Smooth muscle cell (in vitro differentiated cells): Measurements from ENCODE around the gene LSG1. TPM values are rescaled to one million over a fixed set of nuclear protein-coding genes. Genes with fewer than 3 reads are reported as not detected.
A peak's percentile ranks its signal among the peaks of the same experiment; 100 is the strongest.

Experiments
- DNase-seq: peaks from one replicate; lab custom pipeline; 2025; ENCODE audit not compliant: unreplicated experiment; lab: John Stamatoyannopoulos, UW
- H2AFZ ChIP-seq: fragments of 200-600 bp; sonication (generic); 2 replicates; pipeline ENCODE4 v1.6.0; 2016; ENCODE audit warnings: antibody characterized with exemption, low read depth, mild to moderate bottlenecking
- H3F3A ChIP-seq: fragments of 200-600 bp; sonication (generic); 2 replicates; pipeline ENCODE4 v1.6.0; 2017; ENCODE audit warnings: antibody characterized with exemption, low read depth
- H3K27ac ChIP-seq: fragments of 200-600 bp; sonication (generic); 2 replicates; pipeline ENCODE4 v1.5.1; 2016; ENCODE audit warnings: low read depth, mild to moderate bottlenecking
- H3K27me3 ChIP-seq: fragments of 200-600 bp; sonication (generic); 2 replicates; pipeline ENCODE4 v1.6.1; 2016; ENCODE audit warnings: low read depth, mild to moderate bottlenecking
- H3K36me3 ChIP-seq: fragments of 200-600 bp; sonication (generic); 2 replicates; pipeline ENCODE4 v1.5.1; 2016; ENCODE audit warnings: low read depth
- H3K4me1 ChIP-seq: fragments of 200-600 bp; sonication (generic); 2 replicates; pipeline ENCODE4 v1.5.1; 2016; ENCODE audit warnings: low read depth
- H3K4me2 ChIP-seq: fragments of 200-600 bp; sonication (generic); 2 replicates; pipeline ENCODE4 v1.6.0; 2016; ENCODE audit warnings: mild to moderate bottlenecking
- H3K4me3 ChIP-seq: fragments of 200-600 bp; sonication (generic); 2 replicates; pipeline ENCODE4 v1.5.1; 2016; ENCODE audit warnings: mild to moderate bottlenecking
- H3K79me2 ChIP-seq: fragments of 200-600 bp; sonication (generic); 2 replicates; pipeline ENCODE4 v1.6.0; 2016; ENCODE audit warnings: low read depth, mild to moderate bottlenecking
- H3K9ac ChIP-seq: fragments of 200-600 bp; sonication (generic); 2 replicates; pipeline ENCODE4 v1.6.0; 2016; ENCODE audit warnings: low read depth
- H3K9me3 ChIP-seq: fragments of 200-600 bp; sonication (generic); replicated peaks from 2 replicates; pipeline ENCODE4 v1.5.1; 2016; ENCODE audit warnings: low read depth
- H4K20me1 ChIP-seq: fragments of 200-600 bp; sonication (generic); 2 replicates; pipeline ENCODE4 v1.6.0; 2016; ENCODE audit warnings: low read depth
- WGBS: methylation state at CpG from one replicate; pipeline ENCODE4 v1.1.7; 2016; ENCODE audit warnings: low lambda C conversion rate; 5-methylcytosine and 5-hydroxymethylcytosine counted together
- polyA plus RNA-seq: library from polyadenylated mRNA; unstranded; fragments of >200 nt; fragmentation: Nextera tagmentation; extraction: Ambion mirVana; gene quantifications from 2 replicates; pipeline ENCODE4 v1.2.1, GENCODE V29; 2016
- total RNA-seq: library from RNA; depleted of rRNA; stranded (reverse); fragments of >200 nt; gene quantifications from 2 replicates; pipeline ENCODE4 v1.2.3, GENCODE V29; 2014
- TF ChIP-seq, protein P1 (sequence below): fragments of 200-600 bp; sonication (generic); IDR thresholded peaks from 2 replicates; pipeline ENCODE4 v1.5.1; 2017; ENCODE audit warnings: borderline replicate concordance, mild to moderate bottlenecking, antibody characterized with exemption; ENCODE audit not compliant: insufficient read depth, poor library complexity, severe bottlenecking

Gene LSG1
- total and polyA plus RNA-seq, 2 experiments from 2014 or later = 14.0 to 29.1 TPM

GRCh38 chr3:194685065-194685717, 13.2 kb upstream of the LSG1 start:
- TF ChIP-seq, protein P1, sequence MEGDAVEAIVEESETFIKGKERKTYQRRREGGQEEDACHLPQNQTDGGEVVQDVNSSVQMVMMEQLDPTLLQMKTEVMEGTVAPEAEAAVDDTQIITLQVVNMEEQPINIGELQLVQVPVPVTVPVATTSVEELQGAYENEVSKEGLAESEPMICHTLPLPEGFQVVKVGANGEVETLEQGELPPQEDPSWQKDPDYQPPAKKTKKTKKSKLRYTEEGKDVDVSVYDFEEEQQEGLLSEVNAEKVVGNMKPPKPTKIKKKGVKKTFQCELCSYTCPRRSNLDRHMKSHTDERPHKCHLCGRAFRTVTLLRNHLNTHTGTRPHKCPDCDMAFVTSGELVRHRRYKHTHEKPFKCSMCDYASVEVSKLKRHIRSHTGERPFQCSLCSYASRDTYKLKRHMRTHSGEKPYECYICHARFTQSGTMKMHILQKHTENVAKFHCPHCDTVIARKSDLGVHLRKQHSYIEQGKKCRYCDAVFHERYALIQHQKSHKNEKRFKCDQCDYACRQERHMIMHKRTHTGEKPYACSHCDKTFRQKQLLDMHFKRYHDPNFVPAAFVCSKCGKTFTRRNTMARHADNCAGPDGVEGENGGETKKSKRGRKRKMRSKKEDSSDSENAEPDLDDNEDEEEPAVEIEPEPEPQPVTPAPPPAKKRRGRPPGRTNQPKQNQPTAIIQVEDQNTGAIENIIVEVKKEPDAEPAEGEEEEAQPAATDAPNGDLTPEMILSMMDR = no peak
- Histone ChIP-seq H4K20me1 (peaks cover 38% of the 10 kb centered on the region), H3K9me3 (no peaks in the 10 kb centered on the region), H3K36me3 (no peaks in the 10 kb centered on the region), H3K4me2 (peak overlapping the region; percentile 93), H3K9ac (no peak overlapping the region), H3K4me3 (peak overlapping the region; percentile 76), H2AFZ (peak overlapping the region; percentile 67), H3F3A (peaks cover 16% of the 10 kb centered on the region), H3K4me1 (peaks cover 12% of the 10 kb centered on the region), H3K27ac (no peak overlapping the region), H3K79me2 (peaks cover 28% of the 10 kb centered on the region), H3K27me3 (no peaks in the 10 kb centered on the region)
- 78% methylated on average over 13 of the region's 13 CpGs for WGBS
- no peak for DNase-seq

DNA sequence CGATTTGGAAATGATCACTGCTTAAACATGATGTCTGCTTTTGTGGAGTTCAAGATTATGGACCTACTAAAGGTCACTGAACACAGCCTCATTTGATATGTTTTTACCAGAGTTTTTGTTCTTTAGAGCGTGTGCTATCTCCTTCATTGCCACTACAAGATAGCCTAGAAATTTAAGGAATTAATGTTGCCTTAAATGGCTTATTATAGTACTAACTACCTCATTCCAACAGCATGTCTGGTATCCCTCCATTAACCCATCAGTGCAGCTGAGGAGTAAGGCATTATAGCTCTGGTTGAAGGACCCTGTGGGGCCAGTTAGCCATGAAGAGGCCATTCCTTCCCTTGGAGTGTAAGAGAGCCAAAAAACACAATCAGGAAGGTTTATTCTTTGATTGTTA, 11.4 kb upstream of the LSG1 start:
- H3K27ac ChIP-seq = peak overlapping the region; percentile 71
- DNase-seq = no peak
- peak overlapping the region; percentile 72 for H3K4me2 ChIP-seq
- no peaks in the 10 kb centered on the region for H3K27me3 ChIP-seq
- WGBS = 40% methylated on average over 2 of the region's 2 CpGs
- no peak overlapping the region for H3K4me3 ChIP-seq
- H3K79me2 ChIP-seq = peaks cover 25% of the 10 kb centered on the region
- TF ChIP-seq, protein P1 = no peak
- H3K9ac ChIP-seq = no peak overlapping the region
- no peaks in the 10 kb centered on the region for H3K36me3 ChIP-seq
- no peaks in the 10 kb centered on the region for H3K9me3 ChIP-seq
- no peak overlapping the region for H2AFZ ChIP-seq
- H3K4me1 ChIP-seq = peaks cover 5% of the 10 kb centered on the region
- H4K20me1 ChIP-seq = peaks cover 23% of the 10 kb centered on the region
- peaks cover 8% of the 10 kb centered on the region for H3F3A ChIP-seq

DNA sequence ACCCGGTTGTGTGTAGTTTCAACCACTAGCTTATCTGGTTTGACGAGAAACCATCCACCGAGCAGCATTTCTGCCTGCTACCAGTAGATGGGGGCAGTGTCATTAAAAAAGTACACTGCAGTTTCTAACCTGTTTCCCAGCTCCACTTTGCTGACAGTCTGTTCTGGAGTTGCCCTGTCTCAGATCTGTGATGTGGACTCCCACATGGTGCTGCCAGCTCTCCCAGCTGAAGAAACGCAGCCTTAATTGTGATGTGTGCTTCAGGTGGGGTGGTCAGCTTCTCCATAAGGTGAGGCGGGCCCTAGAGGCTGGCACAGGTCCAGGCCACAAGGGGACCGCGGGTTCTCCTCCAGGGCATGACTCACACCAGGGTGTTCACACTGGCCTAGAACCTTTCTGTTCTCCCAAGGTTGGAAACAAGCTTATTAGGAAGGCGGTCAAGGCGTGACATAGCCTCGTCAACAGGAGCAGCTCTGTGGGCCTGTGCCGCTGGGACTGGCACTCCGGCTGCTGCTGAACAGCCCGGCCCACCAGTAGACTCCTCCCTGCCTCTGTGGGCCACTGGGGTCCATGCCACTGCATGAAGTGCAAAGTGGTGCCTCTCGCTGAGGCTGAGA, 10.8 kb upstream of the LSG1 start:
- Histone ChIP-seq H3F3A (peaks cover 8% of the 10 kb centered on the region), H3K27ac (peak overlapping the region; percentile 71), H3K4me2 (peak overlapping the region; percentile 72), H4K20me1 (peaks cover 17% of the 10 kb centered on the region), H3K4me1 (no peaks in the 10 kb centered on the region), H3K79me2 (peaks cover 19% of the 10 kb centered on the region), H3K9me3 (no peaks in the 10 kb centered on the region), H3K36me3 (no peaks in the 10 kb centered on the region), H2AFZ (no peak overlapping the region), H3K9ac (no peak overlapping the region), H3K27me3 (no peaks in the 10 kb centered on the region), H3K4me3 (peak overlapping the region; percentile 9)
- peak; percentile 35 for DNase-seq
- 47% methylated on average over 14 of the region's 14 CpGs for WGBS
- TF ChIP-seq, protein P1 = peak; percentile 95
